KOPT-K1 (cell line): ENCODE measurements around the gene CHST5.
"Not testable (repeated sequence)": the region's sequence is repeated elsewhere in the genome, so short reads cannot be mapped to it uniquely, and the experiment has no call there.

ENCODE experiments used
- H3K27ac ChIP-seq: fragments of 200-600 bp; sonication (generic); 2 replicates; pipeline ENCODE4 v1.5.1; 2016; ENCODE audit warnings: antibody characterized with exemption, mild to moderate bottlenecking, low read depth, low read length; ENCODE audit not compliant: poor library complexity, severe bottlenecking
- H3K36me3 ChIP-seq: fragments of 200-600 bp; sonication (generic); 2 replicates; pipeline ENCODE4 v1.5.1; 2017; ENCODE audit warnings: antibody characterized with exemption, mild to moderate bottlenecking, low read length, moderate library complexity; ENCODE audit not compliant: insufficient read depth
- H3K9me3 ChIP-seq: fragments of 200-600 bp; sonication (generic); 2 replicates; pipeline ENCODE4 v1.5.1; 2017; ENCODE audit warnings: antibody characterized with exemption, low read length, mild to moderate bottlenecking; ENCODE audit not compliant: insufficient read depth, poor library complexity, severe bottlenecking

CHST5 gene

GRCh38 chr16:75502916-75503605, 32.8 kb downstream of the CHST5 start:
- no peaks in the 10 kb centered on the region for H3K36me3 ChIP-seq
- H3K27ac ChIP-seq, result no peak overlapping the region
- H3K9me3 ChIP-seq, result no peaks in the 10 kb centered on the region

- H3K9me3 ChIP-seq, H3K27ac ChIP-seq, H3K36me3 ChIP-seq: not testable (repeated sequence)
Observed at GRCh38 chr16:75501820-75502219, 34.1 kb downstream of the CHST5 start.

GRCh38 chr16:75501359-75501758, 34.5 kb downstream of the CHST5 start:
- H3K9me3 ChIP-seq, result no peaks in the 10 kb centered on the region
- H3K36me3 ChIP-seq, result no peaks in the 10 kb centered on the region
- no peak overlapping the region for H3K27ac ChIP-seq

GRCh38 chr16:75498605-75499322, 37.1 kb downstream of the CHST5 start:
- not testable (repeated sequence) for H3K27ac ChIP-seq, H3K36me3 ChIP-seq, H3K9me3 ChIP-seq

GRCh38 chr16:75497558-75497957, 38.4 kb downstream of the CHST5 start:
- Histone ChIP-seq H3K36me3 (no peaks in the 10 kb centered on the region), H3K27ac (no peak overlapping the region), H3K9me3 (no peaks in the 10 kb centered on the region)

GRCh38 chr16:75495076-75495674, 40.7 kb downstream of the CHST5 start, which contains the start of gene CHST6:
Gene CHST6, minus strand, starts transcription at chr16:75495441. Its CDS starts 15,613 bp downstream, at chr16:75479828.
- Histone ChIP-seq H3K36me3 (no peaks in the 10 kb centered on the region), H3K27ac (no peak within 1 kb of the TSS), H3K9me3 (no peaks in the 10 kb centered on the region)

- Histone ChIP-seq H3K36me3 (no peaks in the 10 kb centered on the region), H3K27ac (no peak overlapping the region), H3K9me3 (no peaks in the 10 kb centered on the region)
Observed at GRCh38 chr16:75494661-75495075, 41.2 kb downstream of the CHST5 start.

- Histone ChIP-seq H3K27ac (no peak overlapping the region), H3K36me3 (no peaks in the 10 kb centered on the region), H3K9me3 (no peaks in the 10 kb centered on the region)
Observed at GRCh38 chr16:75494184-75494583, 41.7 kb downstream of the CHST5 start.

- Histone ChIP-seq H3K27ac (no peak overlapping the region), H3K36me3 (no peaks in the 10 kb centered on the region), H3K9me3 (no peaks in the 10 kb centered on the region)
Observed at GRCh38 chr16:75491876-75492275, 44.0 kb downstream of the CHST5 start.

GRCh38 chr16:75488322-75488721, 47.6 kb downstream of the CHST5 start:
- Histone ChIP-seq H3K27ac (no peak overlapping the region), H3K36me3 (no peaks in the 10 kb centered on the region), H3K9me3 (no peaks in the 10 kb centered on the region)

- Histone ChIP-seq H3K36me3 (no peaks in the 10 kb centered on the region), H3K27ac (no peak overlapping the region)
Observed at GRCh38 chr16:75486676-75487313, 49.1 kb downstream of the CHST5 start.

GRCh38 chr16:75486014-75486675, 49.8 kb downstream of the CHST5 start:
- Histone ChIP-seq H3K9me3 (no peaks in the 10 kb centered on the region), H3K27ac (no peak overlapping the region), H3K36me3 (no peaks in the 10 kb centered on the region)

More at GRCh38 chr16:75486676-75487313, 49.1 kb downstream of the CHST5 start:
- no peaks in the 10 kb centered on the region for H3K9me3 ChIP-seq

GRCh38 chr16:75485230-75486013, 50.5 kb downstream of the CHST5 start:
- H3K27ac ChIP-seq, result no peak overlapping the region
- no peaks in the 10 kb centered on the region for H3K9me3 ChIP-seq
- H3K36me3 ChIP-seq, result no peaks in the 10 kb centered on the region

GRCh38 chr16:75483222-75483621, 52.7 kb downstream of the CHST5 start:
- no peaks in the 10 kb centered on the region for H3K9me3 ChIP-seq
- H3K27ac ChIP-seq, result no peak overlapping the region
- no peaks in the 10 kb centered on the region for H3K36me3 ChIP-seq
